HFF-Myc (cell line): ENCODE results near the gene AP1M2.

Experiments used
- DNase-seq: peaks from one replicate; pipeline ENCODE4 v3.0.0-alpha.2; 2011; ENCODE audit warnings: low read depth; ENCODE audit errors: extremely low read depth
- H3K4me3 ChIP-seq: replicated peaks from 2 replicates; pipeline ENCODE4 v1.5.1; 2011; ENCODE audit warnings: low read depth, mild to moderate bottlenecking, control low read depth, low read length
- CTCF ChIP-seq: IDR thresholded peaks from 2 replicates; pipeline ENCODE4 v1.5.1; 2012; ENCODE audit warnings: mild to moderate bottlenecking, low read depth, low read length, control low read depth; ENCODE audit errors: missing control alignments

Gene AP1M2

GRCh38 chr19:10565028-10565566, 22.0 kb downstream of the AP1M2 start:
- DNase-seq, result no peak
- peak overlapping the region; percentile 71 for H3K4me3 ChIP-seq
- TF ChIP-seq CTCF, result peak; percentile 16

GRCh38 chr19:10562609-10563008, 24.5 kb downstream of the AP1M2 start:
- TF ChIP-seq CTCF, result no peak
- no peak for DNase-seq
- H3K4me3 ChIP-seq, result no peak overlapping the region

GRCh38 chr19:10560154-10560553, 27.0 kb downstream of the AP1M2 start:
- no peak for DNase-seq
- no peak for TF ChIP-seq CTCF
- no peak overlapping the region for H3K4me3 ChIP-seq

- no peak overlapping the region for H3K4me3 ChIP-seq
- DNase-seq, result no peak
- no peak for TF ChIP-seq CTCF
These were observed 29.4 kb downstream of the AP1M2 start for GRCh38 chr19:10557603-10558197.

GRCh38 chr19:10555610-10555973, 31.5 kb downstream of the AP1M2 start:
- TF ChIP-seq CTCF, result no peak
- no peak overlapping the region for H3K4me3 ChIP-seq
- no peak for DNase-seq

GRCh38 chr19:10554760-10555609, 32.1 kb downstream of the AP1M2 start:
- H3K4me3 ChIP-seq, result no peak overlapping the region
- peak; percentile 6 for TF ChIP-seq CTCF
- DNase-seq, result no peak
